Endothelial cell of umbilical vein (primary cell): ENCODE measurements around the gene JAG2. TPM values are rescaled to one million over a fixed set of nuclear protein-coding genes. Genes with fewer than 3 reads are reported as not detected.

Experiments
- BruUV-seq: library from RNA; stranded (reverse); fragments of 400-500 nt; replicated peaks from 2 replicates; lab custom pipeline; 2021; lab: Mats Ljungman, UMichigan
- CTCF ChIA-PET: fragments of 300-600, 350-600 bp; sonication (Branson Sonifier 250); formaldehyde crosslinking; loops from one replicate; lab custom pipeline; 2021; ENCODE audit warnings: antibody characterized with exemption, inconsistent platforms; lab: Charles Lee
- POLR2A ChIA-PET: fragments of 300-600, 350-600 bp; sonication (Branson Sonifier 250); formaldehyde crosslinking; loops from one replicate; lab custom pipeline; 2021; ENCODE audit warnings: antibody characterized with exemption, inconsistent platforms; lab: Charles Lee
- DNase-seq: peaks from one replicate; pipeline ENCODE4 v3.0.0-alpha.2; 2011; ENCODE audit warnings: low read depth, low spot score
- FAIRE-seq: peaks from 2 replicates; lab custom pipeline; 2011; peaks lifted over from hg19 to GRCh38; lab: Jason Lieb, UNC
- H2AFZ ChIP-seq: 2 replicates; pipeline ENCODE4 v1.6.0; 2012; ENCODE audit warnings: low read depth, low read length, control low read depth, inconsistent platforms
- H3K27ac ChIP-seq: 2 replicates; pipeline ENCODE4 v1.5.1; 2011; ENCODE audit warnings: low read depth, mild to moderate bottlenecking, control low read depth, low read length, moderate library complexity; ENCODE audit not compliant: insufficient read depth
- H3K27me3 ChIP-seq, 2 experiments: 2 replicates each; pipeline versions ENCODE4 v1.6.0 to v1.6.1; 2011; ENCODE audit warnings: low read length in 2 of 2, mixed read lengths in 1 of 2; ENCODE audit not compliant: control insufficient read depth in 2 of 2, insufficient read depth in 2 of 2
- H3K36me3 ChIP-seq, 2 experiments: 2 replicates in 1 of 2; 3 replicates in 1 of 2; pipeline ENCODE4 v1.5.1; 2011; ENCODE audit warnings: low read length in 2 of 2, mild to moderate bottlenecking in 1 of 2, moderate library complexity in 1 of 2; ENCODE audit not compliant: control insufficient read depth in 2 of 2, insufficient read depth in 2 of 2; ENCODE audit errors: extremely low read depth in 1 of 2
- H3K4me1 ChIP-seq: 3 replicates; pipeline ENCODE4 v1.5.1; 2011; ENCODE audit warnings: mild to moderate bottlenecking, low read length; ENCODE audit not compliant: control insufficient read depth, insufficient read depth; ENCODE audit errors: extremely low read depth
- H3K4me2 ChIP-seq: 2 replicates; pipeline ENCODE4 v1.6.1; 2011; ENCODE audit warnings: low read length, control low read depth, mixed read lengths; ENCODE audit not compliant: insufficient read depth
- H3K4me3 ChIP-seq, 3 experiments: fragments of 200-600 bp in 1 of 3; sonication (generic), shearing (Covaris generic) in 1 of 3; replicated peaks in 1 of 3; 2 replicates each; pipeline ENCODE4 v1.5.1; 2011 to 2016; ENCODE audit warnings: control low read depth in 3 of 3, low read length in 3 of 3, mild to moderate bottlenecking in 2 of 3, inconsistent platforms in 1 of 3, low read depth in 1 of 3, moderate library complexity in 1 of 3; ENCODE audit not compliant: insufficient read depth in 1 of 3
- H3K79me2 ChIP-seq: 2 replicates; pipeline ENCODE4 v1.6.0; 2012; ENCODE audit warnings: low read length, inconsistent platforms; ENCODE audit not compliant: control insufficient read depth, insufficient read depth
- H3K9ac ChIP-seq: replicated peaks from 2 replicates; pipeline ENCODE3; 2011; ENCODE audit warnings: low read length, control low read depth; ENCODE audit not compliant: insufficient read depth; ENCODE audit errors: extremely low read depth
- H3K9me1 ChIP-seq: replicated peaks from 3 replicates; pipeline ENCODE4 v1.6.0; 2011; ENCODE audit warnings: mild to moderate bottlenecking, low read length; ENCODE audit not compliant: control insufficient read depth, insufficient read depth; ENCODE audit errors: extremely low read depth
- H3K9me3 ChIP-seq: replicated peaks from 2 replicates; pipeline ENCODE4 v1.5.1; 2012; ENCODE audit warnings: low read length, inconsistent platforms; ENCODE audit not compliant: control insufficient read depth, insufficient read depth
- H4K20me1 ChIP-seq: replicated peaks from 2 replicates; pipeline ENCODE3; 2011; ENCODE audit warnings: mild to moderate bottlenecking, low read length; ENCODE audit not compliant: control insufficient read depth, insufficient read depth; ENCODE audit errors: extremely low read depth
- EZH2 ChIP-seq: IDR thresholded peaks from 2 replicates; pipeline ENCODE4 v1.6.1; 2012; ENCODE audit warnings: borderline replicate concordance, low read depth, mild to moderate bottlenecking, moderate library complexity, low read length, inconsistent platforms; ENCODE audit not compliant: severe bottlenecking
- FOS ChIP-seq: IDR thresholded peaks from 2 replicates; pipeline ENCODE4 v1.6.1; 2011; ENCODE audit warnings: mild to moderate bottlenecking, low read length, moderate library complexity, borderline replicate concordance; ENCODE audit not compliant: insufficient read depth
- GATA2 ChIP-seq: IDR thresholded peaks from 2 replicates; pipeline ENCODE4 v1.7.0; 2011; ENCODE audit warnings: low read depth, mild to moderate bottlenecking, moderate library complexity, mixed read lengths, low read length; ENCODE audit not compliant: insufficient read length, insufficient read depth
- JUN ChIP-seq: IDR thresholded peaks from 2 replicates; pipeline ENCODE4 v1.6.1; 2011; ENCODE audit warnings: borderline replicate concordance, low read depth; ENCODE audit not compliant: insufficient read length, insufficient read depth
- MYC ChIP-seq: IDR thresholded peaks from one replicate; pipeline ENCODE4 v1.6.1; 2011; ENCODE audit warnings: mild to moderate bottlenecking, low read depth, low read length
- POLR2A ChIP-seq: IDR thresholded peaks from 2 replicates; pipeline ENCODE4 v1.6.1; 2012; ENCODE audit warnings: low read depth, mild to moderate bottlenecking, control low read depth, low read length
- POLR2AphosphoS5 ChIP-seq: IDR thresholded peaks from 2 replicates; pipeline ENCODE4 v1.6.1; 2012; ENCODE audit warnings: low read depth, mild to moderate bottlenecking, control low read depth, low read length, moderate library complexity; ENCODE audit not compliant: insufficient read depth
- dilution Hi-C: fragments of 300-500 bp; cut with MboI; formaldehyde crosslinking; loops from one replicate; pipeline ENCODE4 v1.15.0; 2019; ENCODE audit warnings: low sequenced_read_pairs; ENCODE audit not compliant: extremely low pct_ligation_motif_present
- intact Hi-C: fragments of 100-400 bp; cut with micrococcal nuclease; formaldehyde crosslinking; loops from one replicate; pipeline ENCODE4 v1.10.0; 2022
- polyA plus RNA-seq, 4 experiments: library from polyadenylated mRNA; depleted of rRNA in 3 of 4; stranded (reverse) in 3 of 4; unstranded in 1 of 4; fragments of >200 nt; gene quantifications; 2 replicates each; pipeline versions ENCODE4 v1.2.1 to v1.2.3, GENCODE V29; 2011 to 2012; ENCODE audit warnings: missing spikeins in 1 of 4
- total RNA-seq: library from RNA; stranded (reverse); gene quantifications from 2 replicates; pipeline ENCODE4 v1.2.3, GENCODE V29; 2021
- TF ChIP-seq, protein P1 (sequence below), 2 donors: IDR thresholded peaks; 1 replicate in 1 of 2; 2 replicates in 1 of 2; pipeline ENCODE4 v1.5.1; 2011; ENCODE audit warnings: low read length in 2 of 2, mild to moderate bottlenecking in 2 of 2, moderate library complexity in 2 of 2, control low read depth in 1 of 2, inconsistent platforms in 1 of 2, low read depth in 1 of 2; ENCODE audit not compliant: insufficient read depth in 1 of 2; ENCODE audit errors: extremely low read depth in 1 of 2
- TF ChIP-seq, protein P2 (sequence below): IDR thresholded peaks from 2 replicates; pipeline ENCODE4 v1.6.1; 2011; ENCODE audit not compliant: insufficient read depth, insufficient read length

The JAG2 gene
- total and polyA plus RNA-seq, 2 donors (not counting 3 experiments of a cell fraction or from before 2014, with no cell fraction given), result 105 to 128 TPM

DNA sequence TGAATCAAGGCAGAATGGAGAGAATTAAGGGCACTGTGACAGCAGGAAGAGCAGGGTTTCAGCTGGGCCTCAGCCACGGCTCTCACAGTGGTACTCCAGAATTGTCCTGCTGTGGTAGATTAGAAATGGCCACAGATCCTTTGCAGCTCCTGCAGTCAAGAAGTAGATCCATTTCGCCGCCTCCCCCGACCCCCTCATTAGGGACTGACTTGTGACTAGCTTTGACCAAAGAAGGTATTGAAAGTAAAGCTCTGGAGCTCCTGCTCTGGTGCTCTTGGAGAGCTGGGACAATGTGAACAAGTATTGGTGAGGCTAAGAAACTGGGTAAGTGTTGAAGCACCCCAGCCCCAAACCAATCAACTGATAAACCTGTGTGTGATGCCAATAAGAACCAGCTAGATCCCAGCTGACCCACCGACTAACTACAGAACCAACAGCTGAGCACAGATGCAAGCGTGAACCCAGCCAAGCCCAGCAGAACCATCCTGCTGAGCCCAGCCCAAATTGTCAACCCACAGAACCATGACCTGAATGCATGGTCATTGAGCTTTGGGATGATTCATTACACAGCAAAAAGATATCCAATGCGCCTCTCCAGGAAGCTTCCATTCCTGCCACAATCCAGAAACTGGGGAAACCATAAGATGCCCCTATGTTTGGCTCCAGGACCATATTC is 50.7 kb downstream of the JAG2 start:
- H3K27me3 ChIP-seq, result peaks cover 3 to 6% of the 10 kb centered on the region in 2 experiments
- no peak overlapping the region for H3K27ac ChIP-seq
- H3K4me2 ChIP-seq, result no peak overlapping the region
- BruUV-seq, result no TSS peak
- H4K20me1 ChIP-seq, result no peaks in the 10 kb centered on the region
- H3K4me3 ChIP-seq, result no peak overlapping the region
- no peaks in the 10 kb centered on the region for H3K36me3 ChIP-seq
- TF ChIP-seq GATA2, result no peak
- TF ChIP-seq JUN, result no peak
- TF ChIP-seq MYC, result no peak
- TF ChIP-seq, protein P1, sequence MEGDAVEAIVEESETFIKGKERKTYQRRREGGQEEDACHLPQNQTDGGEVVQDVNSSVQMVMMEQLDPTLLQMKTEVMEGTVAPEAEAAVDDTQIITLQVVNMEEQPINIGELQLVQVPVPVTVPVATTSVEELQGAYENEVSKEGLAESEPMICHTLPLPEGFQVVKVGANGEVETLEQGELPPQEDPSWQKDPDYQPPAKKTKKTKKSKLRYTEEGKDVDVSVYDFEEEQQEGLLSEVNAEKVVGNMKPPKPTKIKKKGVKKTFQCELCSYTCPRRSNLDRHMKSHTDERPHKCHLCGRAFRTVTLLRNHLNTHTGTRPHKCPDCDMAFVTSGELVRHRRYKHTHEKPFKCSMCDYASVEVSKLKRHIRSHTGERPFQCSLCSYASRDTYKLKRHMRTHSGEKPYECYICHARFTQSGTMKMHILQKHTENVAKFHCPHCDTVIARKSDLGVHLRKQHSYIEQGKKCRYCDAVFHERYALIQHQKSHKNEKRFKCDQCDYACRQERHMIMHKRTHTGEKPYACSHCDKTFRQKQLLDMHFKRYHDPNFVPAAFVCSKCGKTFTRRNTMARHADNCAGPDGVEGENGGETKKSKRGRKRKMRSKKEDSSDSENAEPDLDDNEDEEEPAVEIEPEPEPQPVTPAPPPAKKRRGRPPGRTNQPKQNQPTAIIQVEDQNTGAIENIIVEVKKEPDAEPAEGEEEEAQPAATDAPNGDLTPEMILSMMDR (IDR thresholded peaks at IDR 0.05; ENCODE audit: extremely low read depth in 1 of 2, insufficient read depth in 1 of 2, low read depth in 1 of 2, low read length in 2 of 2), result no peak
- TF ChIP-seq FOS, result no peak
- no peak for TF ChIP-seq POLR2A
- TF ChIP-seq EZH2, result no peak
- TF ChIP-seq, protein P2, sequence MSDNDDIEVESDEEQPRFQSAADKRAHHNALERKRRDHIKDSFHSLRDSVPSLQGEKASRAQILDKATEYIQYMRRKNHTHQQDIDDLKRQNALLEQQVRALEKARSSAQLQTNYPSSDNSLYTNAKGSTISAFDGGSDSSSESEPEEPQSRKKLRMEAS, result no peak
- TF ChIP-seq POLR2AphosphoS5, result no peak
- no peak for DNase-seq
- no peak overlapping the region for H2AFZ ChIP-seq
- no peaks in the 10 kb centered on the region for H3K9me1 ChIP-seq
- intact Hi-C loops, result no loop called here
- H3K9me3 ChIP-seq, result no peaks in the 10 kb centered on the region
- CTCF ChIA-PET, result interaction anchor here (1.2 to 1.9 kb wide), 4 partner anchors 10 to 28 kb away, joined by 3 to 6 read pairs (median 6); no protein-coding TSS in a partner anchor
- H3K79me2 ChIP-seq, result no peaks in the 10 kb centered on the region
- POLR2A ChIA-PET, result no interaction called here
- FAIRE-seq, result no peak
- no peak overlapping the region for H3K9ac ChIP-seq
- dilution Hi-C loops, result no loop called here
- H3K4me1 ChIP-seq, result no peaks in the 10 kb centered on the region
